Trophoblast cell (in vitro differentiated cells and primary cell): Measurements from ENCODE around the gene YTHDF2.

Experiments used
- DNase-seq, 2 donors: peaks; one replicate each; pipeline ENCODE4 v3.0.0-alpha.2; 2016
- H2AFZ ChIP-seq: 2 replicates; pipeline ENCODE4 v1.6.1; 2013; ENCODE audit warnings: low read length, moderate library complexity, mild to moderate bottlenecking; ENCODE audit not compliant: insufficient read depth, poor library complexity
- H2AK5ac ChIP-seq: 2 replicates; pipeline ENCODE4 v1.6.1; 2013; ENCODE audit warnings: mild to moderate bottlenecking, low read length
- H2BK120ac ChIP-seq: 2 replicates; pipeline ENCODE4 v1.6.1; 2013; ENCODE audit warnings: low read length, mild to moderate bottlenecking, moderate library complexity; ENCODE audit not compliant: insufficient read depth, poor library complexity
- H2BK12ac ChIP-seq: 2 replicates; pipeline ENCODE4 v1.6.1; 2013; ENCODE audit warnings: mild to moderate bottlenecking, low read length, moderate library complexity
- H2BK5ac ChIP-seq: 2 replicates; pipeline ENCODE4 v1.6.1; 2013; ENCODE audit warnings: low read length, low read depth, moderate library complexity, mild to moderate bottlenecking; ENCODE audit not compliant: poor library complexity
- H3K14ac ChIP-seq: 2 replicates; pipeline ENCODE4 v1.6.1; 2013; ENCODE audit warnings: mild to moderate bottlenecking, low read length
- H3K18ac ChIP-seq: 2 replicates; pipeline ENCODE4 v1.6.1; 2013; ENCODE audit warnings: mild to moderate bottlenecking, low read length
- H3K23ac ChIP-seq: 2 replicates; pipeline ENCODE4 v1.6.1; 2013; ENCODE audit warnings: low read length
- H3K27ac ChIP-seq: 2 replicates; pipeline ENCODE4 v1.5.1; 2013; ENCODE audit warnings: low read depth, mild to moderate bottlenecking, inconsistent platforms, low read length, moderate library complexity
- H3K27me3 ChIP-seq: 2 replicates; pipeline ENCODE4 v1.6.1; 2013; ENCODE audit warnings: inconsistent platforms, mild to moderate bottlenecking, low read length, moderate library complexity; ENCODE audit not compliant: insufficient read depth
- H3K36me3 ChIP-seq, 2 experiments: 1 replicate in 1 of 2; 2 replicates in 1 of 2; pipeline ENCODE4 v1.6.1; 2013; ENCODE audit warnings: low read length in 2 of 2, mild to moderate bottlenecking in 2 of 2, moderate library complexity in 1 of 2; ENCODE audit not compliant: insufficient read depth in 2 of 2, control insufficient read depth in 1 of 2
- H3K4ac ChIP-seq: 2 replicates; pipeline ENCODE4 v1.6.1; 2013; ENCODE audit warnings: low read depth, mild to moderate bottlenecking, low read length, moderate library complexity
- H3K4me1 ChIP-seq, 2 experiments: 1 replicate in 1 of 2; 2 replicates in 1 of 2; pipeline ENCODE4 v1.6.1; 2013; ENCODE audit warnings: low read length in 2 of 2, mild to moderate bottlenecking in 2 of 2, moderate library complexity in 1 of 2; ENCODE audit not compliant: insufficient read depth in 2 of 2, control insufficient read depth in 1 of 2
- H3K4me2 ChIP-seq: 2 replicates; pipeline ENCODE4 v1.6.1; 2013; ENCODE audit warnings: inconsistent platforms, mild to moderate bottlenecking, low read length, moderate library complexity
- H3K4me3 ChIP-seq: 2 replicates; pipeline ENCODE4 v1.5.1; 2013; ENCODE audit warnings: mild to moderate bottlenecking, low read depth, low read length, inconsistent platforms
- H3K79me1 ChIP-seq: one replicate; pipeline ENCODE4 v1.6.1; 2013; ENCODE audit warnings: low read length
- H3K79me2 ChIP-seq: 2 replicates; pipeline ENCODE4 v1.6.1; 2013; ENCODE audit warnings: low read length, mild to moderate bottlenecking; ENCODE audit not compliant: control insufficient read depth, insufficient read depth, poor library complexity
- H3K9ac ChIP-seq: 2 replicates; pipeline ENCODE4 v1.6.1; 2013; ENCODE audit warnings: mild to moderate bottlenecking, low read length
- H3K9me3 ChIP-seq: 2 replicates; pipeline ENCODE4 v1.6.1; 2013; ENCODE audit warnings: low read depth, mild to moderate bottlenecking, control low read depth, inconsistent platforms, low read length; ENCODE audit not compliant: insufficient read depth
- H4K12ac ChIP-seq: 2 replicates; pipeline ENCODE4 v1.6.1; 2013; ENCODE audit warnings: low read depth, mild to moderate bottlenecking, low read length, moderate library complexity
- H4K8ac ChIP-seq: 2 replicates; pipeline ENCODE4 v1.6.1; 2013; ENCODE audit warnings: low read depth, mild to moderate bottlenecking, low read length, moderate library complexity
- H4K91ac ChIP-seq: one replicate; pipeline ENCODE4 v1.6.1; 2013; ENCODE audit warnings: low read depth, mild to moderate bottlenecking, low read length, moderate library complexity
- WGBS: extraction: QIAGEN DNeasy Blood & Tissue Kit; methylation state at CpG from one replicate; pipeline ENCODE4 v1.1.7; 2013; ENCODE audit warnings: missing lambda C conversion rate; ENCODE audit not compliant: insufficient read length, insufficient coverage; ENCODE audit errors: extremely low coverage; 5-methylcytosine and 5-hydroxymethylcytosine counted together

Gene YTHDF2

DNA sequence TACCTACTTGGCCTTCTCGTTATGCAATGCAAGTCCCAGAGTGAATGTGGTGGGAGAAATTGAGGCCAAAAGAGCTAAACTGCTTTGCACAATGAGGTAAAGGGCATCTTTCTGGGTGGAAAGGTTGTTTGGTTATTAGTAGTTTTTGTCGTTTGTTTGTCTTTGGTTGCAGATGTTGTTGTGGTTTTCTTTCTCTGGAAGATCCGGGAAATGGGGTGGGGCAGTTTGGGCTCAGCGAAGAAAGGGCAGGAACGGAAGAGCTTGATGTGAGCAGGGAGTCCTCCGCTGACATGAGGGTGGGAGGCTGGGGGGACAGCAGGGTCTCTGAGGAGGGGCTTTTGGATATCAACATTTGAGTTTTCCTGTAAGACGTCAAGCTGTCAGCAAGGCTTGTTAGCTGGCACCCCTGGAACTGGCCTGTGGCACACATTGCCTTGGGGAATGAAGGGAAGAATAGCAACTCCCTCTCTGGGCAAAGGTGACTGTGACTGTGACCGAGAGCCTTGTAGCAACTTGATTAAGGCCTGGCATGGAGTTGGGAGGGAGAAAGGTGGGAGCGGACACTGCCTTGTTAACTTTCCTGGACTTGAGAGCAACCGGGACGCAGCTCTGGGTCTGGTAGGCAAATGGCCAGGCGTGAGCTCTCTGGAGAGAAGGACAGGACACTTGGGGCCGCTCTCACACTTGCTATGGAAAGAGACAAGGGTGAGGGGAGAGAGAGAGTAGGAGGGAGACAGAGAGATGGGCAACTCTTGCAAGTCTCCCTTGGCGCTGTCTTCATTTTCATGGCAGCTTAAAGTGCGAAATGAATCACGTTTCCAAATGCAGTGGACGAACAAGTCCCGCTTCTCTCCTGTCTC lies 59.8 kb downstream of the YTHDF2 start:
- no peak overlapping the region for H3K23ac ChIP-seq
- no peak overlapping the region for H2BK12ac ChIP-seq
- H3K4me2 ChIP-seq = no peak overlapping the region
- no peaks in the 10 kb centered on the region for H3K79me2 ChIP-seq
- no peak overlapping the region for H3K9ac ChIP-seq
- no peak for DNase-seq
- no peaks in the 10 kb centered on the region for H3K79me1 ChIP-seq
- H3K4me1 ChIP-seq = peaks cover 10 to 17% of the 10 kb centered on the region in 2 experiments
- no peak overlapping the region for H3K14ac ChIP-seq
- no peak overlapping the region for H4K91ac ChIP-seq
- H4K12ac ChIP-seq = no peak overlapping the region
- no peaks in the 10 kb centered on the region for H3K9me3 ChIP-seq
- H2BK5ac ChIP-seq = no peak overlapping the region
- H2AFZ ChIP-seq = peak overlapping the region; percentile 17
- no peak overlapping the region for H3K27ac ChIP-seq
- no peak overlapping the region for H3K4me3 ChIP-seq
- WGBS = no CpG with 5 or more reads among the region's 18 CpGs
- peak overlapping the region; percentile 37 for H2AK5ac ChIP-seq
- H3K18ac ChIP-seq = no peak overlapping the region
- H2BK120ac ChIP-seq = no peak overlapping the region
- H4K8ac ChIP-seq = no peak overlapping the region
- H3K4ac ChIP-seq = no peak overlapping the region
- no peaks in the 10 kb centered on the region for H3K36me3 ChIP-seq
- H3K27me3 ChIP-seq = no peaks in the 10 kb centered on the region

DNA sequence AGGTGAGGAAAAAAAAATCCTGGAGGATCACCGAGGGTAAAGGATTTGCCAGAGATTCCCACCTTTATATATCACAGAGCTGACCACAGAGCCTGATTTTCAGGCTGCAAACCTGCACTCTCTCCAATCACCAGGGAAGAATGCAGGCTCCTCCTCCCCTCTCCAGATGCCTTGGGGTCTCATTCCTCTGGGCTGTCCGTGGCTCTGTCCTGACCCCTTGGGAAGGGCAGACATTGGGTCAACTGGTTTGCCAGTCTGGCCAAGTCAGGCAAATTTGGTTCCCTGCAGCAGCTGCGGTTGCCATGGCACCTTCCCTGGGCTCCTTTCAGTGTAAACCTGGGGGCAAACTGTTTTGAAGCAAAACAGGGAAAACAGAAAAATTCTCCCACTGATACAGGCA lies 63.6 kb downstream of the YTHDF2 start:
- Histone ChIP-seq H3K4me2 (peak overlapping the region; percentile 22), H3K79me1 (no peaks in the 10 kb centered on the region), H3K18ac (no peak overlapping the region), H3K36me3 (no peaks in the 10 kb centered on the region), H2AK5ac (no peak overlapping the region), H4K12ac (no peak overlapping the region), H3K9me3 (peaks cover 2% of the 10 kb centered on the region), H2BK5ac (no peak overlapping the region), H3K27ac (peak overlapping the region; percentile 12), H2BK12ac (no peak overlapping the region), H2BK120ac (no peak overlapping the region), H3K27me3 (no peaks in the 10 kb centered on the region), H4K91ac (no peak overlapping the region), H2AFZ (no peak overlapping the region), H3K4me3 (no peak overlapping the region), H3K4ac (no peak overlapping the region), H3K23ac (no peak overlapping the region), H3K4me1 (peaks cover 10 to 19% of the 10 kb centered on the region in 2 experiments), H3K79me2 (no peaks in the 10 kb centered on the region), H3K14ac (no peak overlapping the region), H3K9ac (no peak overlapping the region), H4K8ac (no peak overlapping the region)
- WGBS = no CpG with 5 or more reads among the region's 3 CpGs
- DNase-seq = no peak

GRCh38 chr1:28801461-28801860 lies 64.7 kb downstream of the YTHDF2 start:
- Histone ChIP-seq H2AFZ (no peak overlapping the region), H3K27ac (no peak overlapping the region), H4K91ac (no peak overlapping the region), H2AK5ac (no peak overlapping the region), H3K4me2 (no peak overlapping the region), H3K4me3 (no peak overlapping the region), H3K14ac (no peak overlapping the region), H3K18ac (no peak overlapping the region), H4K12ac (no peak overlapping the region), H3K4me1 (peaks cover 10 to 17% of the 10 kb centered on the region in 2 experiments), H2BK5ac (no peak overlapping the region), H3K79me2 (no peaks in the 10 kb centered on the region), H3K4ac (no peak overlapping the region), H4K8ac (no peak overlapping the region), H3K23ac (no peak overlapping the region), H3K36me3 (no peaks in the 10 kb centered on the region), H2BK12ac (peak overlapping the region; percentile 15), H3K9me3 (peaks cover 2% of the 10 kb centered on the region), H2BK120ac (no peak overlapping the region), H3K9ac (no peak overlapping the region), H3K79me1 (no peaks in the 10 kb centered on the region), H3K27me3 (no peaks in the 10 kb centered on the region)
- DNase-seq = no peak
- no CpG with 5 or more reads among the region's 6 CpGs for WGBS

GRCh38 chr1:28803051-28803450 lies 66.3 kb downstream of the YTHDF2 start:
- Histone ChIP-seq H2AK5ac (no peak overlapping the region), H2BK12ac (no peak overlapping the region), H2AFZ (no peak overlapping the region)

More at GRCh38 chr1:28803051-28803450, 66.3 kb downstream of the YTHDF2 start:
- H3K27me3 ChIP-seq = no peaks in the 10 kb centered on the region
- H3K79me2 ChIP-seq = no peaks in the 10 kb centered on the region
- H3K4me2 ChIP-seq = no peak overlapping the region
- no peak overlapping the region for H4K12ac ChIP-seq
- no peak overlapping the region for H3K14ac ChIP-seq
- no peak overlapping the region for H4K91ac ChIP-seq
- no peak overlapping the region for H3K27ac ChIP-seq
- peaks cover 10 to 14% of the 10 kb centered on the region in 2 experiments for H3K4me1 ChIP-seq
- no peak overlapping the region for H3K18ac ChIP-seq
- no peak overlapping the region for H3K9ac ChIP-seq
- H2BK120ac ChIP-seq = no peak overlapping the region
- no peak overlapping the region for H3K4ac ChIP-seq
- H4K8ac ChIP-seq = no peak overlapping the region
- no CpG with 5 or more reads among the region's 5 CpGs for whole genome bisulfite sequencing
- no peak overlapping the region for H3K4me3 ChIP-seq
- peaks cover 2% of the 10 kb centered on the region for H3K9me3 ChIP-seq
- DNase-seq = no peak
- H3K36me3 ChIP-seq = no peaks in the 10 kb centered on the region
- no peaks in the 10 kb centered on the region for H3K79me1 ChIP-seq
- H3K23ac ChIP-seq = no peak overlapping the region
- no peak overlapping the region for H2BK5ac ChIP-seq
